ENCODE results near the gene CFAP54. TPM values are rescaled to one million over a fixed set of nuclear protein-coding genes. Genes with fewer than 3 reads are reported as not detected.
A peak's percentile ranks its signal among the peaks of the same experiment; 100 is the strongest.

The CFAP54 gene
- total RNA-seq, 1 experiment from 2014 or later, result 0.40 TPM

GRCh38 chr12:96501133-96501761 lies 11.9 kb downstream of the CFAP54 start:
- in situ Hi-C loops (cut with HindIII; ENCODE audit: low pct_unique_long_range_greater_than_20kb, low sequenced_read_pairs), result no loop called here
- DNase-seq (ENCODE audit: low read depth, low spot score), result peak; percentile 61

- in situ Hi-C loops (cut with HindIII; ENCODE audit: low pct_unique_long_range_greater_than_20kb, low sequenced_read_pairs), result no loop called here
- no peak for DNase-seq (ENCODE audit: low read depth, low spot score)
Observed at GRCh38 chr12:96501908-96502307, 12.5 kb downstream of the CFAP54 start.

- in situ Hi-C loops (cut with HindIII; ENCODE audit: low pct_unique_long_range_greater_than_20kb, low sequenced_read_pairs), result no loop called here
- no peak for DNase-seq (ENCODE audit: low read depth, low spot score)
Observed at GRCh38 chr12:96502477-96502876, 13.1 kb downstream of the CFAP54 start.

GRCh38 chr12:96502949-96503532 lies 13.7 kb downstream of the CFAP54 start:
- in situ Hi-C loops (cut with HindIII; ENCODE audit: low pct_unique_long_range_greater_than_20kb, low sequenced_read_pairs), result no loop called here
- no peak for DNase-seq (ENCODE audit: low read depth, low spot score)

GRCh38 chr12:96503976-96504375 lies 14.6 kb downstream of the CFAP54 start:
- in situ Hi-C loops (cut with HindIII; ENCODE audit: low pct_unique_long_range_greater_than_20kb, low sequenced_read_pairs), result no loop called here
- DNase-seq (ENCODE audit: low read depth, low spot score), result no peak

- in situ Hi-C loops (cut with HindIII; ENCODE audit: low pct_unique_long_range_greater_than_20kb, low sequenced_read_pairs), result no loop called here
- no peak for DNase-seq (ENCODE audit: low read depth, low spot score)
Observed at GRCh38 chr12:96506776-96507175, 17.4 kb downstream of the CFAP54 start.

GRCh38 chr12:96510306-96510764 lies 21.0 kb downstream of the CFAP54 start:
- in situ Hi-C loops (cut with HindIII; ENCODE audit: low pct_unique_long_range_greater_than_20kb, low sequenced_read_pairs), result no loop called here
- no peak for DNase-seq (ENCODE audit: low read depth, low spot score)

- in situ Hi-C loops (cut with HindIII; ENCODE audit: low pct_unique_long_range_greater_than_20kb, low sequenced_read_pairs), result no loop called here
- no peak for DNase-seq (ENCODE audit: low read depth, low spot score)
Observed at GRCh38 chr12:96513166-96513565, 23.8 kb downstream of the CFAP54 start.

GRCh38 chr12:96513681-96514080 lies 24.3 kb downstream of the CFAP54 start:
- no peak for DNase-seq (ENCODE audit: low read depth, low spot score)
- in situ Hi-C loops (cut with HindIII; ENCODE audit: low pct_unique_long_range_greater_than_20kb, low sequenced_read_pairs), result no loop called here

GRCh38 chr12:96514328-96514727 lies 25.0 kb downstream of the CFAP54 start:
- no peak for DNase-seq (ENCODE audit: low read depth, low spot score)
- in situ Hi-C loops (cut with HindIII; ENCODE audit: low pct_unique_long_range_greater_than_20kb, low sequenced_read_pairs), result no loop called here

GRCh38 chr12:96516472-96517430 lies 27.4 kb downstream of the CFAP54 start:
- in situ Hi-C loops (cut with HindIII; ENCODE audit: low pct_unique_long_range_greater_than_20kb, low sequenced_read_pairs), result no loop called here
- DNase-seq (ENCODE audit: low read depth, low spot score), result peak; percentile 79

GRCh38 chr12:96520767-96521166 lies 31.4 kb downstream of the CFAP54 start:
- DNase-seq (ENCODE audit: low read depth, low spot score), result no peak
- in situ Hi-C loops (cut with HindIII; ENCODE audit: low pct_unique_long_range_greater_than_20kb, low sequenced_read_pairs), result no loop called here

- DNase-seq (ENCODE audit: low read depth, low spot score), result no peak
- in situ Hi-C loops (cut with HindIII; ENCODE audit: low pct_unique_long_range_greater_than_20kb, low sequenced_read_pairs), result no loop called here
Observed at GRCh38 chr12:96521895-96522682, 32.7 kb downstream of the CFAP54 start.

GRCh38 chr12:96522690-96523089 lies 33.3 kb downstream of the CFAP54 start:
- DNase-seq (ENCODE audit: low read depth, low spot score), result no peak
- in situ Hi-C loops (cut with HindIII; ENCODE audit: low pct_unique_long_range_greater_than_20kb, low sequenced_read_pairs), result no loop called here

GRCh38 chr12:96526110-96526509 lies 36.7 kb downstream of the CFAP54 start:
- no peak for DNase-seq (ENCODE audit: low read depth, low spot score)
- in situ Hi-C loops (cut with HindIII; ENCODE audit: low pct_unique_long_range_greater_than_20kb, low sequenced_read_pairs), result no loop called here

GRCh38 chr12:96529912-96530311 lies 40.5 kb downstream of the CFAP54 start:
- DNase-seq (ENCODE audit: low read depth, low spot score), result no peak

GRCh38 chr12:96534339-96534738 lies 45.0 kb downstream of the CFAP54 start:
- in situ Hi-C loops (cut with HindIII; ENCODE audit: low pct_unique_long_range_greater_than_20kb, low sequenced_read_pairs), result no loop called here
- DNase-seq (ENCODE audit: low read depth, low spot score), result no peak

More at GRCh38 chr12:96529912-96530311, 40.5 kb downstream of the CFAP54 start:
- in situ Hi-C loops (cut with HindIII; ENCODE audit: low pct_unique_long_range_greater_than_20kb, low sequenced_read_pairs), result no loop called here

- DNase-seq (ENCODE audit: low read depth, low spot score), result no peak
- in situ Hi-C loops (cut with HindIII; ENCODE audit: low pct_unique_long_range_greater_than_20kb, low sequenced_read_pairs), result no loop called here
Observed at GRCh38 chr12:96548384-96548783, 59.0 kb downstream of the CFAP54 start.
